Liver (tissue), 3 donors: ENCODE data around the gene PCAT6.

Experiments
- CTCF ChIP-seq: fragments of 150-350 bp; IDR thresholded peaks from 2 replicates; pipeline ENCODE4 v1.5.1; 2017; ENCODE audit warnings: improper control_type of control experiment, low read depth, low read length; ENCODE audit not compliant: missing input control
- GABPA ChIP-seq, 2 donors: IDR thresholded peaks in 1 of 2; conservative IDR thresholded peaks in 1 of 2; 2 replicates each; pipeline ENCODE4 v1.6.1; 2016; ENCODE audit warnings: antibody characterized with exemption in 2 of 2, mild to moderate bottlenecking in 1 of 2, moderate library complexity in 1 of 2
- JUND ChIP-seq, 2 donors: IDR thresholded peaks; 2 replicates each; pipeline ENCODE4 v1.6.1; 2016; ENCODE audit warnings: antibody characterized with exemption in 2 of 2
- SP1 ChIP-seq: IDR thresholded peaks from 2 replicates; pipeline ENCODE4 v1.6.1; 2018; ENCODE audit warnings: antibody characterized with exemption, mild to moderate bottlenecking
- YY1 ChIP-seq: IDR thresholded peaks from 2 replicates; pipeline ENCODE4 v1.6.1; 2016; ENCODE audit warnings: antibody characterized with exemption, mild to moderate bottlenecking
- donor health status: healthy.
- donor health status: healthy.

DNA sequence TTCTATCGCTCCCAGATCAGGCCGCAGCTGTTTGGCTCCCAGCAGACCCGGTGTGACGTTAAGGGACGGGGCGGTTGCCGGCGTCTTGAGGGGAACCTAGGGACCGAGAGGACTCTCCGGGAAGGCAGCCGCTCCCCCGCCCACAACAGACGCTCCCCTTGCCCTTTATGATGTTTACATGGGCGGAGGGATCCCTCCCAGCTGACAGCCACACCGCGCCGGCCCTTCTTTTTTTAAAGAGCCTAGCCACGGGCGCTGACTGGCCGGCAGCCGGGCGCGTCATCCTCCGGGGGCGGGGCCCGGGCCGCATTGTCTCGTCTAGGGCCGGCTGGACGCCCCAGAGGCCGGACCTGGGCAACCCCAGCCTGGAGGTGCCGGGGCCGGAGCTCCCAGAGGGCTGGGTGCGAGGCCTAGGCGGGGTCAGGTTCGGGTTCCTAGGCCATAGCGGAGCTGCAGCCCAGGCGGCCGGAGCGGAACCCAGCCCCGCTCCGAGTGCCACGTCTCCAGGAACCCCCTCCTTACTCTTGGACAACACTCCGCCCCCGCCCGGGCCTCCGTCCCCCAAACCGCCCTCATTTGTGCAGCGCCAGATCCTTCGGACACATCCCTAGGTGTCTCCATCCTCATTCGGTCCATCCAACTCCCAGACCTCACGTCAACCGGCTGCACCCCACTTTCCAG lies at the start of gene PCAT6:
- no peak for TF ChIP-seq CTCF
- peak; percentile 60 for TF ChIP-seq SP1
- TF ChIP-seq JUND (IDR thresholded peaks at IDR 0.05), result peak in 1 of 2 donors; percentile 16
- peak; percentile 75 for TF ChIP-seq YY1
- TF ChIP-seq GABPA (IDR thresholded peaks at IDR 0.05 in 1 of 2, conservative IDR thresholded peaks at IDR 0.05 in 1 of 2), result peak in 1 of 2 donors; percentile 49
